HepG2 (cell line): ENCODE measurements around the gene CADM3. TPM values are rescaled to one million over a fixed set of nuclear protein-coding genes. Genes with fewer than 3 reads are reported as not detected.
A peak's percentile ranks its signal among the peaks of the same experiment; 100 is the strongest.

ENCODE experiments used
- EZH2 ChIP-seq: conservative IDR thresholded peaks from 2 replicates; pipeline ENCODE4 v1.6.1; 2012; ENCODE audit warnings: mild to moderate bottlenecking, low read depth, low read length, moderate library complexity
- KMT2B ChIP-seq: IDR thresholded peaks from 2 replicates; pipeline ENCODE4 v1.6.1; 2016; ENCODE audit warnings: missing genetic modification reagents, missing compliant biosample characterization
- MAFK ChIP-seq, 2 experiments: IDR thresholded peaks in 1 of 2; conservative IDR thresholded peaks in 1 of 2; 2 replicates each; pipeline ENCODE4 v1.6.1; 2011; ENCODE audit warnings: improper control_type of control experiment in 2 of 2, low read length in 2 of 2
- MED8 ChIP-seq: sonication (generic); formaldehyde crosslinking; IDR thresholded peaks from 2 replicates; pipeline ENCODE4 v1.8.1; 2023; ENCODE audit warnings: mild to moderate bottlenecking, missing genetic modification reagents; ENCODE audit not compliant: insufficient replicate concordance
- PLRG1 ChIP-seq: fragments of 450-650 bp; conservative IDR thresholded peaks from 2 replicates; pipeline ENCODE4 v1.6.1; 2016
- SMAD9 ChIP-seq: sonication (generic); formaldehyde crosslinking; IDR thresholded peaks from 2 replicates; pipeline ENCODE4 v1.5.1; 2020; ENCODE audit warnings: mild to moderate bottlenecking, missing genetic modification reagents
- SRY ChIP-seq: sonication (generic); formaldehyde crosslinking; IDR thresholded peaks from 2 replicates; pipeline ENCODE4 v1.8.0; 2022; ENCODE audit warnings: mild to moderate bottlenecking, missing genetic modification reagents
- TEAD3 ChIP-seq: optimal IDR thresholded peaks from 2 replicates; pipeline ENCODE3; 2016; ENCODE audit warnings: borderline replicate concordance
- ZFP37 ChIP-seq: sonication (generic); formaldehyde crosslinking; IDR thresholded peaks from 2 replicates; pipeline ENCODE4 v1.4.0; 2020; ENCODE audit warnings: missing genetic modification reagents, borderline replicate concordance
- ZFP41 ChIP-seq: sonication (generic); formaldehyde crosslinking; IDR thresholded peaks from 2 replicates; pipeline ENCODE4 v1.4.0; 2020; ENCODE audit warnings: mild to moderate bottlenecking, missing genetic modification reagents, borderline replicate concordance
- ZNF343 ChIP-seq: sonication (generic); formaldehyde crosslinking; IDR thresholded peaks from 2 replicates; pipeline ENCODE4 v1.4.0; 2020; ENCODE audit warnings: mild to moderate bottlenecking, missing genetic modification reagents
- polyA plus RNA-seq, 8 experiments: library from polyadenylated mRNA; depleted of rRNA in 3 of 8; stranded (reverse) in 7 of 8; unstranded in 1 of 8; fragments of >200 nt; fragmentation: Illumina TruSeq in 4 of 8; extraction: Trizol in 4 of 8; gene quantifications; 2 replicates each; pipeline versions ENCODE4 v1.2.1 to v1.2.3, GENCODE V29; 2011 to 2016; ENCODE audit warnings: low read depth in 4 of 8, missing spikeins in 1 of 8, mixed read lengths in 1 of 8; ENCODE audit not compliant: insufficient read depth in 1 of 8
- total RNA-seq, 5 experiments: library from RNA; depleted of rRNA; stranded (reverse); fragments of >200 nt; fragmentation: Illumina TruSeq; extraction: Trizol; gene quantifications; 2 replicates each; pipeline ENCODE4 v1.2.3, GENCODE V29; 2016; ENCODE audit warnings: low read depth in 1 of 5
- TF ChIP-seq, protein P1 (sequence below): sonication (generic); formaldehyde crosslinking; IDR thresholded peaks from 2 replicates; pipeline ENCODE4 v1.5.1; 2020; ENCODE audit warnings: mild to moderate bottlenecking, missing genetic modification reagents, moderate library complexity
- TF ChIP-seq, protein P2 (sequence below): sonication (generic); formaldehyde crosslinking; IDR thresholded peaks from 2 replicates; pipeline ENCODE4 v1.4.0; 2020; ENCODE audit warnings: missing genetic modification reagents; ENCODE audit errors: not compliant biosample characterization
- TF ChIP-seq, protein P3 (sequence below): sonication (generic); formaldehyde crosslinking; conservative IDR thresholded peaks from 2 replicates; pipeline ENCODE4 v1.8.0; 2022; ENCODE audit warnings: mild to moderate bottlenecking, moderate library complexity, missing genetic modification reagents
- TF ChIP-seq, protein P4 (sequence below): sonication (generic); formaldehyde crosslinking; IDR thresholded peaks from 2 replicates; pipeline ENCODE4 v1.5.1; 2020; ENCODE audit warnings: mild to moderate bottlenecking, missing genetic modification reagents, borderline replicate concordance
- TF ChIP-seq, protein P5 (sequence below): IDR thresholded peaks from 2 replicates; pipeline ENCODE4 v1.6.1; 2016; ENCODE audit warnings: low read depth, control low read depth
- TF ChIP-seq, protein P6 (sequence below): sonication (generic); formaldehyde crosslinking; conservative IDR thresholded peaks from 2 replicates; pipeline ENCODE4 v1.4.0; 2020; ENCODE audit warnings: missing genetic modification reagents

Gene CADM3
- total and polyA plus RNA-seq, 2 of the 13 experiments (the other 11 are each of a cell fraction or from before 2014, with no cell fraction given): not detected

DNA sequence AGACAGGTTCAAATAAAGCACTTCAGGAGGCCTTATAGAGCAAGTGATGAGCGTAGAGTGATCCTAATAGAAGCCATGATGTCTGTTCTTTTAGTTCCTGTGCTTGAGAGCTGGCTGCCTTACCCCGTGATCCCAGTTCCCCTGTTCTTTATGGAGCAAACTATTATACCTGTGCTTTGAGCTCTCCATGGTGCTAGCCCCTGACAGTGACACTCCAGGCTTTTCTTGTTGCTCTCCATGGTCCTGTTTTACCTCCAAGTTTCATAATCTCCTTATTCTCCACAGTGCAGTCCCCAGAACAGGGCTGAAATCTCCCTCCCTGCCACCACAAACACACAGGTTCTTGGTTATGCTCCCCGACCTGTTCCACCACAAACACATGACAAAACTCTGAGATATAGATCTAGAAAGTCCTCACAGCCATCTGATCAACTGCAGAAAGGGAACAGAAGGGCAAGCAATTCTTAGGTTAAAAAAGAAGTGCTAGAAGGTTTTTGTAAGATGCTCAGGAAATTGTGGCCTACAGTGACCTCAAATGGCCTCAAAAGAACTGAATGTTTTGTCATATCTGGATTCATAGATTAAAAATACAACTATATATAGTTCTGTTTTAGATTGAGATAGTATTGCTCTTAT lies 6.0 kb downstream of the CADM3 start (continued):
- TF ChIP-seq, protein P1, sequence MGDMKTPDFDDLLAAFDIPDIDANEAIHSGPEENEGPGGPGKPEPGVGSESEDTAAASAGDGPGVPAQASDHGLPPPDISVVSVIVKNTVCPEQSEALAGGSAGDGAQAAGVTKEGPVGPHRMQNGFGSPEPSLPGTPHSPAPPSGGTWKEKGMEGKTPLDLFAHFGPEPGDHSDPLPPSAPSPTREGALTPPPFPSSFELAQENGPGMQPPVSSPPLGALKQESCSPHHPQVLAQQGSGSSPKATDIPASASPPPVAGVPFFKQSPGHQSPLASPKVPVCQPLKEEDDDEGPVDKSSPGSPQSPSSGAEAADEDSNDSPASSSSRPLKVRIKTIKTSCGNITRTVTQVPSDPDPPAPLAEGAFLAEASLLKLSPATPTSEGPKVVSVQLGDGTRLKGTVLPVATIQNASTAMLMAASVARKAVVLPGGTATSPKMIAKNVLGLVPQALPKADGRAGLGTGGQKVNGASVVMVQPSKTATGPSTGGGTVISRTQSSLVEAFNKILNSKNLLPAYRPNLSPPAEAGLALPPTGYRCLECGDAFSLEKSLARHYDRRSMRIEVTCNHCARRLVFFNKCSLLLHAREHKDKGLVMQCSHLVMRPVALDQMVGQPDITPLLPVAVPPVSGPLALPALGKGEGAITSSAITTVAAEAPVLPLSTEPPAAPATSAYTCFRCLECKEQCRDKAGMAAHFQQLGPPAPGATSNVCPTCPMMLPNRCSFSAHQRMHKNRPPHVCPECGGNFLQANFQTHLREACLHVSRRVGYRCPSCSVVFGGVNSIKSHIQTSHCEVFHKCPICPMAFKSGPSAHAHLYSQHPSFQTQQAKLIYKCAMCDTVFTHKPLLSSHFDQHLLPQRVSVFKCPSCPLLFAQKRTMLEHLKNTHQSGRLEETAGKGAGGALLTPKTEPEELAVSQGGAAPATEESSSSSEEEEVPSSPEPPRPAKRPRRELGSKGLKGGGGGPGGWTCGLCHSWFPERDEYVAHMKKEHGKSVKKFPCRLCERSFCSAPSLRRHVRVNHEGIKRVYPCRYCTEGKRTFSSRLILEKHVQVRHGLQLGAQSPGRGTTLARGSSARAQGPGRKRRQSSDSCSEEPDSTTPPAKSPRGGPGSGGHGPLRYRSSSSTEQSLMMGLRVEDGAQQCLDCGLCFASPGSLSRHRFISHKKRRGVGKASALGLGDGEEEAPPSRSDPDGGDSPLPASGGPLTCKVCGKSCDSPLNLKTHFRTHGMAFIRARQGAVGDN (CRISPR knock-in tag): no peak
- TF ChIP-seq, protein P2, sequence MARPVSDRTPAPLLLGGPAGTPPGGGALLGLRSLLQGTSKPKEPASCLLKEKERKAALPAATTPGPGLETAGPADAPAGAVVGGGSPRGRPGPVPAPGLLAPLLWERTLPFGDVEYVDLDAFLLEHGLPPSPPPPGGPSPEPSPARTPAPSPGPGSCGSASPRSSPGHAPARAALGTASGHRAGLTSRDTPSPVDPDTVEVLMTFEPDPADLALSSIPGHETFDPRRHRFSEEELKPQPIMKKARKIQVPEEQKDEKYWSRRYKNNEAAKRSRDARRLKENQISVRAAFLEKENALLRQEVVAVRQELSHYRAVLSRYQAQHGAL (CRISPR knock-in tag): peak; percentile 85
- TF ChIP-seq SMAD9 (CRISPR knock-in tag) (peak; percentile 89; the same call in 1 of the 2 replicates), TEAD3 (peak; percentile 43), ZFP37 (CRISPR knock-in tag) (peak; percentile 99), SRY (CRISPR knock-in tag) (peak; percentile 93; the same call in 1 of the 2 replicates), PLRG1 (no peak), MED8 (CRISPR knock-in tag) (no peak), MAFK (conservative IDR thresholded peaks at IDR 0.05 in 1 of 2, IDR thresholded peaks at IDR 0.05 in 1 of 2; ENCODE audit: low read length in 2 of 2) (no peak), ZNF343 (CRISPR knock-in tag) (no peak), EZH2 (no peak), KMT2B (CRISPR knock-in tag) (peak; percentile 86; the same call in 1 of the 2 replicates), ZFP41 (CRISPR knock-in tag) (0 out of 2 replicates have a peak, but pooled peaks have one; percentile 59)
- TF ChIP-seq, protein P3, sequence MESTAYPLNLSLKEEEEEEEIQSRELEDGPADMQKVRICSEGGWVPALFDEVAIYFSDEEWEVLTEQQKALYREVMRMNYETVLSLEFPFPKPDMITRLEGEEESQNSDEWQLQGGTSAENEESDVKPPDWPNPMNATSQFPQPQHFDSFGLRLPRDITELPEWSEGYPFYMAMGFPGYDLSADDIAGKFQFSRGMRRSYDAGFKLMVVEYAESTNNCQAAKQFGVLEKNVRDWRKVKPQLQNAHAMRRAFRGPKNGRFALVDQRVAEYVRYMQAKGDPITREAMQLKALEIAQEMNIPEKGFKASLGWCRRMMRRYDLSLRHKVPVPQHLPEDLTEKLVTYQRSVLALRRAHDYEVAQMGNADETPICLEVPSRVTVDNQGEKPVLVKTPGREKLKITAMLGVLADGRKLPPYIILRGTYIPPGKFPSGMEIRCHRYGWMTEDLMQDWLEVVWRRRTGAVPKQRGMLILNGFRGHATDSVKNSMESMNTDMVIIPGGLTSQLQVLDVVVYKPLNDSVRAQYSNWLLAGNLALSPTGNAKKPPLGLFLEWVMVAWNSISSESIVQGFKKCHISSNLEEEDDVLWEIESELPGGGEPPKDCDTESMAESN (CRISPR knock-in tag): peak; percentile 68; the same call in 1 of the 2 replicates
- TF ChIP-seq, protein P4, sequence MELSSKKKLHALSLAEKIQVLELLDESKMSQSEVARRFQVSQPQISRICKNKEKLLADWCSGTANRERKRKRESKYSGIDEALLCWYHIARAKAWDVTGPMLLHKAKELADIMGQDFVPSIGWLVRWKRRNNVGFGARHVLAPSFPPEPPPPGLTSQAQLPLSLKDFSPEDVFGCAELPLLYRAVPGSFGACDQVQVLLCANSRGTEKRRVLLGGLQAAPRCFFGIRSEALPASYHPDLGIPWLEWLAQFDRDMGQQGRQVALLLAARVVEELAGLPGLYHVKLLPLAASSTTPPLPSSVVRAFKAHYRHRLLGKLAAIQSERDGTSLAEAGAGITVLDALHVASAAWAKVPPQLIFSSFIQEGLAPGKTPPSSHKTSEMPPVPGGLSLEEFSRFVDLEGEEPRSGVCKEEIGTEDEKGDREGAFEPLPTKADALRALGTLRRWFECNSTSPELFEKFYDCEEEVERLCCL (CRISPR knock-in tag): peak; percentile 81; the same call in 1 of the 2 replicates
- TF ChIP-seq, protein P5, sequence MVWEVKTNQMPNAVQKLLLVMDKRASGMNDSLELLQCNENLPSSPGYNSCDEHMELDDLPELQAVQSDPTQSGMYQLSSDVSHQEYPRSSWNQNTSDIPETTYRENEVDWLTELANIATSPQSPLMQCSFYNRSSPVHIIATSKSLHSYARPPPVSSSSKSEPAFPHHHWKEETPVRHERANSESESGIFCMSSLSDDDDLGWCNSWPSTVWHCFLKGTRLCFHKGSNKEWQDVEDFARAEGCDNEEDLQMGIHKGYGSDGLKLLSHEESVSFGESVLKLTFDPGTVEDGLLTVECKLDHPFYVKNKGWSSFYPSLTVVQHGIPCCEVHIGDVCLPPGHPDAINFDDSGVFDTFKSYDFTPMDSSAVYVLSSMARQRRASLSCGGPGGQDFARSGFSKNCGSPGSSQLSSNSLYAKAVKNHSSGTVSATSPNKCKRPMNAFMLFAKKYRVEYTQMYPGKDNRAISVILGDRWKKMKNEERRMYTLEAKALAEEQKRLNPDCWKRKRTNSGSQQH (CRISPR knock-in tag): peak; percentile 99
- TF ChIP-seq, protein P6, sequence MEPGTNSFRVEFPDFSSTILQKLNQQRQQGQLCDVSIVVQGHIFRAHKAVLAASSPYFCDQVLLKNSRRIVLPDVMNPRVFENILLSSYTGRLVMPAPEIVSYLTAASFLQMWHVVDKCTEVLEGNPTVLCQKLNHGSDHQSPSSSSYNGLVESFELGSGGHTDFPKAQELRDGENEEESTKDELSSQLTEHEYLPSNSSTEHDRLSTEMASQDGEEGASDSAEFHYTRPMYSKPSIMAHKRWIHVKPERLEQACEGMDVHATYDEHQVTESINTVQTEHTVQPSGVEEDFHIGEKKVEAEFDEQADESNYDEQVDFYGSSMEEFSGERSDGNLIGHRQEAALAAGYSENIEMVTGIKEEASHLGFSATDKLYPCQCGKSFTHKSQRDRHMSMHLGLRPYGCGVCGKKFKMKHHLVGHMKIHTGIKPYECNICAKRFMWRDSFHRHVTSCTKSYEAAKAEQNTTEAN (CRISPR knock-in tag): peak; percentile 97
